GM21723 (cell line): ENCODE measurements around the gene PSMD4.
A peak's percentile ranks its signal among the peaks of the same experiment; 100 is the strongest.
"Not testable (repeated sequence)": the region's sequence is repeated elsewhere in the genome, so short reads cannot be mapped to it uniquely, and the experiment has no call there.

Experiments
- ATAC-seq: cut with Tn5 transposase; IDR thresholded peaks from one replicate; pipeline ENCODE4 v1.9.1; 2021; ENCODE audit warnings: mild to moderate bottlenecking, moderate library complexity; ENCODE audit not compliant: unreplicated experiment

PSMD4 gene

DNA sequence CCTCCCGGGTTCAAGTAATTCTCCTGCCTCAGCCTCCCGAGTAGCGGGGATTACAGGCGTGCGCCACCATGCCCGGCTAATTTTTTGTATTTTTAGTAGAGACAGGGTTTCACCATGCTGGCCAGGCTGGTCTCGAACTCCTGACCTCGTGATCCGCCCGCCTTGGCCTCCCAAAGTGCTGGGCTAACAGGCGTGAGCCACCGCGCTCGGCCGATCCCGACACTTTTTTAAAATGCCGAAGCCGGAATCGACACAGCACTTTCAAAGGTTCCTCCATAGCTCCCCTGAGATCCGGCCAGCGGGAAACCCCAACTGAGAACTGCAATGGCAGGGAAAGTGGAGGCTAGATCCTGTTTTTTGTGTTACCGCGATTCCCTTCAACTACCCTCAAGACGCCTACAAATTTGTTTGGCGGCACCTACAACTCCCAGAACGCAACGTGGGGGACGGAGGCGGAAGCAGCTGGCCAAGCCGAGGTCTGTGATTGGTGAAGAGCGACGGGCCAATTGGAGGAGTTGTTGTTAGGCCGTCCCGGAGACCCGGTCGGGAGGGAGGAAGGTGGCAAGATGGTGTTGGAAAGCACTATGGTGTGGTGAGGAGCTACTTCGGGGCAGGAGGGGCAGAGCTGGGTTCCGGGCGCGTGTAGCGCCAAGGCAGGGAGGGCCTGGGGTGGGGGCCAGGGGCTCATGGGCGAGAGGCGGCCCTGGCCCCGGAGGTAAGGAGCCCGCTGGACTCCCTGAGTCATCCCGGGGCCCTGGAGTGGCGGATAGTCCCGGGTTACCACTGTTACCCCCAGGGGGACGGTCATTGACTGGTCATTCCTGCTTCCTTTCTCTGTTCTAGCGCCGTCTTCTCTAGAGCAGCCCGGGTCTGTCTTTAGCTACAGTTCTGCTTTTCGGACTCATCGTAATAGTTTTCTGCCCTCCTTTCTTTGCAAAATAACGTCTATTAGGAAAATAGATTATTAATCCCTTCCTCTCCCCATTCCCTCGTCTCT, at the start of gene PSMD4:
PSMD4 (plus strand) TSS at position 518 of the 997 bp plus-strand sequence; CDS start at position 567, 49 bp downstream.
- peak; percentile 89 for ATAC-seq

DNA sequence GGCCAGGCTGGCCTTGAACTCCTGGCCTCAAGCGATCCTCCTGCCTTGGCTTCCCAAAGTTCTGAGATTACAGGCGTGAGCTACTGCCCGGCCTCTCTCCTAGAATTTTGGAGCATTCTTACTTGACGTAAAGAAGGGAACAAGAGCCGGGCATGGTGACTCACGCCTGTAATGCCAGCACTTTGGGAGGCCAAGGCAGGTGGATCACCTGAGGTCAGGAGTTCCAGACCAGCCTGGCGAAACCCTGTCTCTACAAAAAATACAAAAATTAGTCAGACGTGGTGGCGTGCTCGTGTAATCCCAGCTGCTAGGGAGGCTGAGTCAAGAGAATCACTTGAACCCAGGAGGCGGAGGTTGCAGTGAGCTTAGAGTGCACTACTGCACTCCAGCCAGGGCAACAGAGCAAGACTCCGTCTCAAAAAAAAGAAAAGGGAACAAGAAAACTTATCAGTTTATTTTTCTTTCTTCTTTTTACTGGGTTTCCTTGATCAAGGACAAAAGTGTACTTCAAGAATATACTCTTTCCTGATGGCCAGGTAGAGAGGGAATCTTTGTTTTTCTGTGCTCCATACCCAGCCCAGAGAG, 49.1 kb upstream of the PSMD4 start:
- not testable (repeated sequence) for ATAC-seq

DNA sequence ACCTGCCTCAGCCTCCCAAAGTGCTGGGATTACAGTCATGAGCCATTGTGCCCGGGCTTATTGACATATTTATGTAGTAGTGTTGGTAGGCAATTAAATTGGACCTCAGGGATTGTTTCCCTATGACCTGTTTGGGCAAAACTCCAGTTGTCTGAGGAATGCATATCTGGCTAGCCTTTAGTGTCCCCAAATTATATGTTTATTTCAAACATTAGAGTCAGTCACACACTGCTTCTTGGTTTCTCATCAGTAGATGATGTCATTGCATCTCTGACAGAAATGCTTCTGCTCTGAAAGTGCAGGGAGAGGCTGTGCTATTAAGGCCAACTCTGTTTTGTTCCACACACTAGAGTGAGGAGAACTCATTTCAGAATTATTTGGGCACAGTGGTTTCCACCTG, 43.7 kb upstream of the PSMD4 start:
- no peak for ATAC-seq

DNA sequence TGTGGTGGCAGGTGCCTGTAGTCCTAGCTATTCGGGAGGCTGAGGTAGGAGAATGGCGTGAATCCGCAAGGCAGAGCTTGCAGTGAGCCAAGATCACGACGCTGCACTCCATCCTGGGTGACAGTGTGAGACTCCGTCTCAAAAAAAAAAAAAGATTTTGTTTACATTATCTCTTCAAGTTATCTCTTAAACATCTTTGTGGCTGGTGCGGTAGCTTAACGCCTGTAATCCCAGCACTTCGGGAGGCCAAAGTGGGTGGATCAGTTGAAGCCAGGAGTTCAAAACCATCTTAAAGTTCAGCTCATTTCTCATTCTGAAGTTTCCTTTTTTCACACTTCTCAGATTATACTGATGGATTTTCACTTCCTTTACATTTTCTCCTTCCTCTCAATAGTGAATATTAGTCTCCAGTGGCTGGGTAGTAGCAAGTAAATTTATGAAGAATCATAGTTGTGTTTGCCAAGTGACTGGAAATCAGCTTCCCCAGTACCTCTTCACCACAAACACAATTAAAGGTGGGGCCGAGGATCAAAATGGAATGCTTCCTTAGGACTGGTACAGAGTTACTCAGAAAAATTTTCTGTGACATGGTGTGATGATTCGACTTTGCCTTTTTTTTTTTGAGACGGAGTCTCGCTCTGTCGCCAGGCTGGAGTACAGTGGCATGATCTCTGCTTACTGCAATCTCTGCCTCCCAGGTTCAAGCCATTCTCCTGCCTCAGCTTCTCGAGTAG, 42.4 kb upstream of the PSMD4 start:
- no peak for ATAC-seq

DNA sequence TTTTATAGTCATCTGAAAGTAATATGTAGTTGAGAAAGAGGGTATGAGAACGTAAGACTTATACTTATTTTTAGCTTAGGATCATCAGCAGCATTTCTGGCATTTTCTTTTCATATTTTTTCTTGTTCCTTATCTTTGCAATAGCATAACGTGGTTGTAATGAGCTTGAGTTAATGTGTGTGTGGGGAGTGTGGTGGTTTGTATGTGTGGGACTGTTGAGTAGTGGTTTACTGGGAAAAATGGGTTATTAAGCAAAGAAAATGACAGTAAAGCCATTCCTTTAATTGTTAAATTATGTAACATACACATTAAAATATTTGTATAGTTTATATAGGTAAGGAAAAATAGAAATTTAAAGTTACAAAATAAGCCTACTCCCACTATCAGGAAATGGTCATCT, 41.0 kb upstream of the PSMD4 start:
- ATAC-seq, result no peak

DNA sequence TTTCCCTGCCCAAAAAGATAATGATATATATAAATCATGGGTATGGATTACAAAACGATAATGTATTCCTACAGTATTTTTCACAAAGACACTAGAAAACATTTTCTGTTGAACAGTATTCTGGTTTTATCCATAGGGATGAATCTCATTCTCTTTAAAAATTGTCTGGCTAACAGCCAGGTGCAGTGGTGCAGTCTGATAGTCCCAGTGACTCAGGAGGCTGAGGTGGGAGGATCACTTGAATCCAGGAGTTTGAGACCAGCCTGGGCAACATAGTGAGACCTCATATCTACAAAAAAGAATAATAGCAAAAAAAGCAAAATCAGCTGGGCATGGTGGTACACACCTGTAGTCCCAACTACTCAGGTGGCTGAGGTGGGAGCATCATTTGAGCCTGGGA, 32.9 kb upstream of the PSMD4 start:
- no peak for ATAC-seq

DNA sequence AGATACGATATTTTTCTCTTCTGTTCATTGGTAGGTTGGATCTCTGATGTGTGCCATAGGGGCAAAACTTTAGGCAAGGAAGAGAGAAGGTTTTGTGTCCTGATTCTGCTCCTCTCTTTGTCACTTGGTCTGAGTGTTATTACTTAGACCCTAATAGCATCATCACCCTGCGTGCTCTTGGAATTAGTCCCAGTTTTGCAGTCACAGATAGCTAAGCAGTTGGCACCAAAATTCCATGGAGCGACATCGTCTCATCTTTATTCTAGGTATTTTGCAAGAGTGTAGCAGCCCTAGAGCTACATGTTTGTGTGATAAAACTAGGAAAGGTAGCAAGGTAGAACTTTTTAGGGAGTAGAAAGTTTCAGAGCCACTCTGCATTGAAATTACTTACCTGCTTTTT, 32.4 kb upstream of the PSMD4 start:
- no peak for ATAC-seq

DNA sequence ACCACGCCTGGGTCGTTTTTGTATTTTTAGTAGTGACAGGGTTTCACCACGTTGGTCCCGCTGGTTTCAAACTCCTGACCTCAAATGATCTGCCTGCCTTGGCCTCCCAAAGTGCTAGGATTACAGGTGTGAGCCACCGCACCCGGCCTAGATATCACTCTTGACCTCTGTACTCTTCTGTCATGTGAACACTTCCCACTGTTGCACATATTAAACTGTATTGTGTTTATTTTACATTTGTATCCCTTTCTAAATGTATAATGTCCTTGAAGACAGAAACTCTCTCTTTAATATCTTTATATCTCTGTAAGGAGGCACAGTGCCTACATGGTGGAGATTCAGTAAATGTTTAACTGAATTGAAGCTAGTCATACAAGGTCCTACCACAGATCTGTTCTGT, 19.3 kb upstream of the PSMD4 start:
- ATAC-seq, result no peak

DNA sequence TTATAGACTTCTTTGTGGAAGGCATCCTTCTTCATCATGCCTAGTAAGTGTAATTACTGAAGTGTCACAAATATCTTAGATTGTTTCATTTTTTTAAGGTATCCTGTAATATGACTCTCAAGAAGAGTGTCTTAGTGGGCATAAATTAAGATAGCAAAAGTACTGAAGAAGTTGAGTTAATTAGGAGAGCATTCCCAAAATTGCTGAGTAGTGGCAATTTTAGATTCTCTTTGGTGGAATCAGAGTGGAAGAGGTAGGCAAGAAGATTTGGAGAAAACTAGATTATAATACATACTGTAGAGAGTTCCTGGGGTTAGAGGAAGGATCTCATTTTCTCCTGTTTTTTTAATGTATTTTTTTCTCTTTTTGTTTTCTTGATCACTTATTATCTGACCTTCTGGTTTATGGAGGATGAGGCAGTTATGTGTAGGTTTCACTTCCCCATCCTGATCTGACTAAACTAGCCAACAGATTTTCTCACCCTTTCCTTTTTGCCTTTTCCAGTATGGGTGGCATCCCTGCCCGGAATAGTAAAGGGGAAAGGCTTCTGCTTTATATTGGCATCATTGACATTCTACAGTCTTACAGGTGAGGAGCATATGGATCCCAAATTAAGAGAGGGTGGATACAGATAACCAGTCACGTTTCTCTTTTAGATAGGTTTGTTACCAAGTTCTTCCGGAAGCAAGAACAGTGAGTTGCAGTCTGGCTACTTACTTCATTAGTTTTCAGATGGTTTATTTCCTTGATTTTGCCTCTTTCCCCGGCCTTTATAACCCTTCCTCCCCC, 16.7 kb upstream of the PSMD4 start:
- ATAC-seq, result no peak

DNA sequence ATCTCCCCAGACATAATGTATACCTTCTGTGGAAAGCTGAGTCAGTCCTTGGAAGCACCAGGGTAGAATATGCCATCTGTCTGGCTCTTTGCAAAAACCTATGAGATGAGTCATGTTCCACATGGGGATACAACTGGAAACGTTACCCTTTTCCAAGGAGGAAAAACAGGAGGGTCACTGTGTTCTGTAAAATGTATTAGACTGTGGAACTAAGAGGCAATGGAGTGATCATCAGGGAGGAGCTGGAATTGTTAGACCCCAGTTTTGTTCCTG, 16.1 kb upstream of the PSMD4 start:
- no peak for ATAC-seq

DNA sequence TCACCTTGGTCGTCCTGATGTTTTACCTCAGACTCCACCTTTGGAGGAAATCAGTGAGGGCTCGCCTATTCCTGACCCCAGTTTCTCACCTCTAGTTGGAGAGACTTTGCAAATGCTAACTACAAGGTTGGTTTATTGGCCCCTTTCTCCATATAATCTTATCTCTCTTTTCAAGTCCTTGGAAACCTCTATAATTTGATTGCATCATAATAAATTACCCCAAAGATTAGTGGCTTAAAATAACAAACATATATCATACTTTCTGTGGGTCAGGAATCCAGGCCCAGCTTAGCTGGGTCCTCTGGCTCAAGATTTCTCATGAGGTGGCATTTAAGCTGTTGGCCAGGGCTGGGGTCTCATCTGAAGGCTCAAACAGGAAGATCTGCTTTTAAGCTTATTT, 12.1 kb upstream of the PSMD4 start:
- ATAC-seq, result no peak

DNA sequence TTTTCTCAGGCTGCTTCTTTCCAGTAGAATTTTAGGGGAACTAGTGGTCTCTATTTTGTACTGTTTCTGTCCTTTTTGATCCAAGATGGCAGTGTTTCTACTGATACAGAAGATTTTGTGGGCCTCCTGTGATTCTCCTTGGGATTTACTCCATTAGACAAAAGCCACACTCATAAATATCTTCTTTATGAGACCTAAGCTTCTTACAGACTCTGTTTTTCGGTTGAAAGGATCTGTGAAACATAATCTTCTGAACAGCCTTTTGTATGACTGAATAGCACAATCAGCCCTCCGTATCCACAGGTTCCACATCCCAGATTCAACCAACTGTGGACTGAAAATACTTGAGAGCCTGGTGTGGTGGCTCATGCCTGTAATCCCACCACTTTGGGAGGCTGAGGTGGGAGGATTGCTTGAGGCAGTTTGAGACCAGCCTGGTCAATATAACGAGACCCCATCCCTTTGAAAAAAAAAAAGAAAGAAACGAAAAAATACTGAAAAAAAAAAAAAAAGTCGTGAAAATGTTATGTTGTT, 10.8 kb upstream of the PSMD4 start:
- no peak for ATAC-seq

DNA sequence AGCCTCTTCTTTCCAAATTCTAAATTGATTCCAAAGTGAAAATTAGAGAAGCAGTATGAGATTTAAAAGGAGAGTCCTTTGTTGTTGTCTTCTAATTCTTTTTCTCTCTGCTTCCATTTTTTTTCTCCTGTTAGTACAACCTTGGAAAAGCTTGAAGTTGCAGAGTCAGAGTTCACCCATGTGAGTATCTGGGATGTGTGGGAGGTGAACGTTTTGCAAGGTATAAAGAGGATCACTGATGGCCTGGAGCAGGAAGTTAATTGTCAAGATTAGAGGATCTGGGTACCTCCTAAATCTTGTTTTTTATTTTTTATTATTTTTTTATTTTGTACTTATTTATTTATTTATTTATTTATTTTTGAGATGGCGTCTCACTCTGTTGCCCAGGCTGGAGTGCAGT, 7.7 kb upstream of the PSMD4 start:
- ATAC-seq, result no peak

DNA sequence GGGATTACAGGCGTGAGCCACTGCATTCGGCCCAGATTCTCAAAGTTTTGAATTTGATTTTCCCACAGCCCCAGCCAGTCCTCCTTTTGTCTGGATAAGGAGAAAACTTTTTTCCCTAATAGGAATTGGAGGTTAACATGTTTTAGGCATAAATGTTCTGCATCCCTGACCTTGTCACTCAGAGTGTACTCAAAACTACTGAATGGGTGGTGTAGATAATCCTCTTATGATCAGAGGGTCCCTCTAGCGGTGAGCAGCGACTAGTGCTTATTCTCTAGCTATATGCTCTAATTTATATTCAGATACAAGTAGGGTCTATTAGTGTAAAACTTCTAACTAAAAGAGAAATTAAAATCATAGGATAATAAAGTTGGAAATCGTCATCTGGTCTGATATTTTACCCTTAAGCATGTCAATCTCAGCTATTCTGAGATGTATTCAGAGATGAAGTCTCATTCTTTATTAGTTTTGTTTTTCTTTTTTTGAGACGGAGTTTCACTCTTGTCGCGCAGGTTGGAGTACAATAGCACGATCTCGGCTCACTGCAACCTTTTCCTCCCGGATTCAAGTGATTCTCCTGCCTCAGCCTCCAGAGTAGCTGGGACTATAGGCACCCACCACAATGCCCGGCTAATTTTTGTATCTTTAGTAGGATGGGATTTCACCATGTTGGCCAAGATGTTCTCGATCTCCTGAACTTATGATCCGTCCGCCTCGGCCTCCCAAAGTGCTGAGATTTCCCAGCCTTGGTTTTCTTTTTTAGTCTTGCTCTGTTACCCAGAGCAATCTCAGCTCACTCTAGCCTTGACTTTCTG, 2.7 kb upstream of the PSMD4 start:
- peak; percentile 41 for ATAC-seq

DNA sequence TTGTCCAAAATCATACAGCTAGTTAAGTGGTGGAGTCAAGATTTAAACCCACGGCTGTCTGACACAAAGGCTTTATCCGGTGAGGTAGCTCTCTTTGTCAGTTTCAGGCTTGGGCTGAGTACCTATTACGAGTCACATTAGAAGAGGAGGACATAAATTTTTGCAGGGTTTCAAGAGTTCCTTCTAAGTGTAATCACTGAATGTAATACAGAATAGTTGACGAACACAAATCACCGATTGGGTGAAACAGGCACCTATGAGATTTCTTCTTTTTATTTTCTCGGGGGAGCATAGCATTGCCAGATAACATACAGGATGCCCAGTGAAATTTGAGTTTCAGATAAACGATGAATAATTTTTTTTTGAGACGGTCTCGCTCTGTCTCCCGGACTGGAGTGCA, 847 bp downstream of the PSMD4 start:
- no peak for ATAC-seq

DNA sequence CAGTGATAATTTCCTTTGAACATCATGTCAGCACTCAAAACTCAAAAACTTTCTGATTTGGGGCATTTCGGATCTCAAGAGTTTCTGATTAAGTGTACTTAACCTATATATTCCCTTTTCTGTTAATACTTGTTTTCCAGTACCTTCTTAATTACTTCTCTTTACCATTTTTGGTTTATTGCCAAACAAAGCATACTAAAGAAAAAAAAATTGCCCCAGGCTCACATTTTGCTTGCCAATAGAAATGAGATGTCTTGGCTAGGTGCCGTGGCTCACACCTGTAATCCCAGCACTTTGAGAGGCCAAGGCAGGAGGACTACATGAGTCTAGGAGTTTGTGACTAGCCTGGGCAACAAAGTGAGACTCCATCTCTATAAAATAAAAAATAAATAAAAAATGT, 4.8 kb downstream of the PSMD4 start:
- ATAC-seq, result no peak

DNA sequence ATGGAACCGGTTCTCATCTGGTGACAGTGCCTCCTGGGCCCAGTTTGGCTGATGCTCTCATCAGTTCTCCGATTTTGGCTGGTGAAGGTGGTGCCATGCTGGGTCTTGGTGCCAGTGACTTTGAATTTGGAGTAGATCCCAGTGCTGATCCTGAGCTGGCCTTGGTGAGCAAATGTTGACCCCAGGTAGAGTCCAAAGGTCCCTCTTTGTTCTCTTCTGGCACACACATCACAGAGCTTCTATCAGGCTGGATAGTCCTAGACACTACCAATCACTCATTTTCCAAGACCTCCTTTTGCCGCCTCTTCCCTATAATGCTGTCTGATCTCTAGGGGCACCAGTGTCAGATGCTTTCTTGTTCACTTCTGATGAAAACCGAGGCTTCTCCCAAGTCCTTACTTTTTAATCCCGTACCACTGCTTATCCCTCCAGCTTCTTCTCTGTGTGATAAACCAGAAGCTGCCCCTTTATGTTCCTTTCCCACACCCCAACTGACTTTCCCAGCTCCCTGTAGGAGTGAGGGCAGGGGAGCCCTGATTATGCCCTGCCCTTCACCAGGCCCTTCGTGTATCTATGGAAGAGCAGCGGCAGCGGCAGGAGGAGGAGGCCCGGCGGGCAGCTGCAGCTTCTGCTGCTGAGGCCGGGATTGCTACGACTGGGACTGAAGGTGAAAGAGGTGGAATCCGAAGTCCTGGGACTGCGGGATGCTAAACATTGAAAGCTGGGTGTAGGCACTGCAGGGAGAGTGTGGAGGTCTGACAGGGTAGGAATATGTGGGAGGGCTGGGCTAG, 11.1 kb downstream of the PSMD4 start:
- ATAC-seq, result no peak

DNA sequence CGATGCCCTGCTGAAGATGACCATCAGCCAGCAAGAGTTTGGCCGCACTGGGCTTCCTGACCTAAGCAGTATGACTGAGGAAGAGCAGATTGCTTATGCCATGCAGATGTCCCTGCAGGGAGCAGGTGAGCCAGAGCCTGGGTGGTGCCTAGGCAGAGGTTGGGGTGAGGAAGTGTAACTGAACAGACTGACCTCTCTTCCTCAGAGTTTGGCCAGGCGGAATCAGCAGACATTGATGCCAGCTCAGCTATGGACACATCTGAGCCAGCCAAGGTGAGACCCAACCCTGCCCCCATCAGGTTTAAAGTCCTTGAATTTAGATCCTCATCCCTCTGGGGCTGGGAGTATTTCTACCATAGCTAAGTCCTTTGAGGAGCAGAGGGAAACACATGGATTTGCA, 11.8 kb downstream of the PSMD4 start:
- ATAC-seq, result no peak

DNA sequence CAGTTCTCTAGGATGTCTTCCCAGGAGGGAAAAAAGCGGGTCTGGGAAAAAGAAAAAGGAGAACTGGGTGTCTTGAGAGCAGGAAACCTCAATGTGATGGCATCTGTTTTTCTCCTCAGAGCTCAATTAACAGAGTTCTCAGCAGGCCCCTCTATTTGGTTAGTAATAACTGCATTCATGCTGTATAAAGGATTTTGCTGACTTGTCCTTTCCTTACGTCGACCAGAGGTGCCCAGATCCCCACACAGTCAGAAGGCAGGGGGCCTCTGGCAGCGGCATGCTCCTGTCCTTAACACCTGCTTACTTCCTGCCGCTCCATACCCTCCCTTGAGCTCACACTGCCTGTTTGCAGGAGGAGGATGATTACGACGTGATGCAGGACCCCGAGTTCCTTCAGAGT, 12.3 kb downstream of the PSMD4 start:
- no peak for ATAC-seq
